HG02870 (cell line): Measurements from ENCODE around the gene ATL1.
"Not testable (repeated sequence)": the region's sequence is repeated elsewhere in the genome, so short reads cannot be mapped to it uniquely, and the experiment has no call there.

Experiments
- ATAC-seq: cut with Tn5 transposase; IDR thresholded peaks from one replicate; pipeline ENCODE4 v1.9.1; 2021; ENCODE audit warnings: mild to moderate bottlenecking, moderate library complexity; ENCODE audit not compliant: unreplicated experiment

ATL1 gene

DNA sequence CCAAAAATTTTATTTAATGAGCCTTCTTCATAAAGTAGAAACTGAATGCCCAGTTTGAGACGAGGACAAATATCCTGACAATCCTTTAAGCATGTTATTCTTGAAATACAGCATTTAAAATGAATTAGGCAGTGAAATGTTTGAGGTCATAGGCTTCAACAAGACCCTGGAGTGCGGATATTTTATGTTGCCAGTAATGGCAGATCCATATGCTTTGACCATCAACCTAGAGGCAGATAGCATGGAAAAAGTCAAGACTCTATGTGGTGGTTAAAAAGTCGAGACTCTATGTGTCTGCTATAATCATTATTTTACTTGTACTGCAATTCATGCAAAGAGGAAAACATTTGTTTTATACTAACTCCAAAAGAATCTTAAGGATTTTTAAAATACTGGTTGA is 25.5 kb upstream of the ATL1 start:
- ATAC-seq = no peak

GRCh38 chr14:50534997-50535396 is 24.9 kb upstream of the ATL1 start:
- ATAC-seq = no peak

DNA sequence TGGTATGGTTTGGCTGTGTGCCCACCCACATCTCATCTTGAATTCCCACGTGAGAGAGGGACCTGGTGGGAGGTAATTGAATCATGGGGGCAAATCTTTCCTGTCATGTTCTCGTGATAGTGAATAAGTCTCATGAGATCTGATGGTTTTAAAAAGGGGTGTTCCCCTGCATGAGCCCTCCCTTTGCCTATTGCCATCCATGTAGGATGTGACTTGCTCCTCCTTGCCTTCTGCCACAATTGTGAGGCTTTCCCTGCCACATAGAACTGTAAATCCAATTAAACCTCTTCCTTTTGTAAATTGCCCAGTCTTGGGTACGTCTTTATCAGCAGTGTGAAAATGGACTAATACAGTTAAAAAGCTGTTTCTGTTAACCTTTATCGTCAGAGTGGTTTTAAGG is 21.9 kb upstream of the ATL1 start:
- ATAC-seq = not testable (repeated sequence)

GRCh38 chr14:50539051-50539450 is 20.9 kb upstream of the ATL1 start:
- no peak for ATAC-seq

DNA sequence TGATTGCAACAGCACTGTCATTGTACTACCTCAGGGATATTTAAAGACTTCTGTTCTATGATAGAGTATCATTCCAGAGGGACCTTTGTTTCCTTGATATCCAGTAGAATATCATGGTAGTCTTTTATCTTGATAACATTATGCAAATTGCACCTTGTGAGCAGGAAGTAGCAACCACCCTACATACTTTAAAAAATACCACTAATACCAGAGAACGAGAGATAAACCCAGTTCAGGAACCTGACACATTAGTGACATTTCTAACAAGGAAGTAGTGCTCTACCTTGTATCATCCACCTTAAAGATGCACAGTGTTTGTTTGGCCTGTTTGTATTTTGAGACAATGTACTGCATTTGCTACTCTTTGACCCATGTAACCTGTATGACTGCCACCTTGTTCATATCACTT is 18.8 kb upstream of the ATL1 start:
- no peak for ATAC-seq

GRCh38 chr14:50542941-50543418 is 17.0 kb upstream of the ATL1 start:
- no peak for ATAC-seq

GRCh38 chr14:50544911-50545310 is 15.0 kb upstream of the ATL1 start:
- ATAC-seq = no peak

GRCh38 chr14:50545618-50546017 is 14.3 kb upstream of the ATL1 start:
- ATAC-seq = no peak

- no peak for ATAC-seq
Observed at GRCh38 chr14:50550294-50550693, 9.7 kb upstream of the ATL1 start.

DNA sequence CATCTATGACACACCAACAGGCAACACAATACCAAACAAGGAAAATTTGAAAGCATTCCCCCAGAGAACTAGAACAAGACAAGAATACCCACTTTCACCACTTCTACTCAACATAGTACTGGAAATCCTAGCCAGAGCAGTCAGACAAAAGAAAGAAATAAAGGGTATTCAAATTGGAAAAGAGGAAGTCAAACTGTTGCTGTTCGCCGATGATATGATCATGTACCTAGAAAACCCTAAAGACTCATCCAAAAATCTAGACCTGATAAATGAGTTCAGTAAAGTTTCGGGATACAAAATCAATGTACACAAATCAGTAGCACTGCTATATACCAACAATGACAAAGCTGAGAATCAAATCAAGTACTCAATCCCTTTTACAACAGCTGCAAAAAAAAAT is 8.1 kb upstream of the ATL1 start:
- no peak for ATAC-seq

- ATAC-seq = not testable (repeated sequence)
Observed at GRCh38 chr14:50552796-50553195, 7.1 kb upstream of the ATL1 start.

GRCh38 chr14:50560931-50561285 is 963 bp downstream of the ATL1 start:
- no peak for ATAC-seq

GRCh38 chr14:50562841-50563240 is 2.9 kb downstream of the ATL1 start:
- no peak for ATAC-seq

GRCh38 chr14:50569714-50570274 is 9.8 kb downstream of the ATL1 start:
- ATAC-seq = no peak

DNA sequence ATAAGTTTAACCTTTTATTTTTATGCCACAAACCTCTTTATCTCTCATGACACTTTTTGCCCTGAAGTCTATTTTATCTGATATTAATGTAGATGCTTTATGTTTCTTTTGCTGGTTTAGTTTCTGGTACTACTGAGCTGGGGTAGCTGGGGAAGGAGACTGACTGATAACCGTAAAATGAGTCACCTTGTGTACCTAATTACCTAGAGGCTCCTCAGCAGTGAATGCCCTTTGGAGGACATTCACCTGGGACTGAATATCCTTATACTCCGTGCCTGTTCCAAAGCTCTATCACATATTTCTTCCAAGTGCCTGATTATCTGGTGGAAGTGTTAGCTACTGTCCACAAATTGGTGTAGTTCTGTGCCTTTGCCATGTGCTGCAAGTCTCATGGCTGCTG is 13.9 kb downstream of the ATL1 start:
- ATAC-seq = no peak

GRCh38 chr14:50575769-50576168 is 15.8 kb downstream of the ATL1 start:
- ATAC-seq = no peak

- ATAC-seq = no peak
Observed at GRCh38 chr14:50577982-50578381, 18.0 kb downstream of the ATL1 start.

GRCh38 chr14:50578433-50578832 is 18.5 kb downstream of the ATL1 start:
- no peak for ATAC-seq

DNA sequence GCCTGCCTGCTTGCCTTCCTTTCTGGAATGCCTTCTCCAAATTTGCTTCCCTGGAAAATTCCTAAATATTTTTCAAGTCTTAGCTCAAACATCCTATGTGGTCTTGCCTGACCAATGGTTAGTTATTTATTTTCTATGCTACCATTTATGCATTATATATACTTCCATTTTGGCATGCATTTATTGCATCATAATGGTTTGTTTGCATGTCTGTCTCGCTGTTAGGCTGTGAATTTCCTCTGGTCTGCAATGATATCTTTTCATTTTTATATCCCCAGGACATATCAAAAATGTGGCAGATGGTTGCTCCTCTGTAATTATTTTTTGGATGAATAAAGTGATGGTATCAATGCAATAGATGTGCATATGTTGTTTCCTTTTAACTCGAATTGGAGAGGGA is 30.5 kb downstream of the ATL1 start:
- ATAC-seq = no peak

DNA sequence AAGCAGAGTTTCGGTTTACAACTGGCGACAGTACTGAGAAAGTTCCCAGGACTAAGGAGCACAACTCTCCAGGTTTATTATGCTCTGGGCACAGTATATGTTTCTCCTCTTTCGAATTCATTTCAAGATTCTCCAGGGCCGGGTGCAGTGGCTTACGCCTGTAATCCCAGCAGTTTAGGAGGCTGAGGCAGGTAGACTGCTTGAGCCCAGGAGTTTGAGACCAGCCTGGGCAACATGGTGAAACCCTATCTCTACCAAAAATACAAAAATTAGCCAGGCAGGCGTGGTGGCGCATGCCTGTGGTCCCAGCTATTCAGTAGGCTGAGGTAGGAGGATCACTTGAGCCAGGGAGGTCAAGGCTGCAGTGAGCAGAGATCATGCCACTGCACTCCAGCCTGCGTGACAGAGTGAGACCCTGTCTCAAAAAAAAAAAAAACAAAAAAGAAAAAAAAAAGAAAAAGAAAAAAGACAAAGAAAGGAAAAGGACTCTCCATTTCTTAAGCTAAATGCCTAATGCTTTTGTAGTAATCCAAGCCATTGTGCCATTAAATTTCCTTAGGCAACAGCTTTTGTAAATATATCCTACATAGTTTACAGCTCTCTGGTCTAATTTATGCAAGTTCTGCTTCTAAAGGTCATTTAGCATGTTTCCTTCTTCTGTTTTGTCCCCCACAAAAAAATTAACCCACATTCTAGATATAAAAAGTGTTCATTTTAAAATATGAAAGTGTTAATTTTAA is 34.8 kb downstream of the ATL1 start:
- no peak for ATAC-seq

GRCh38 chr14:50598765-50599164 is 38.8 kb downstream of the ATL1 start:
- ATAC-seq = no peak

DNA sequence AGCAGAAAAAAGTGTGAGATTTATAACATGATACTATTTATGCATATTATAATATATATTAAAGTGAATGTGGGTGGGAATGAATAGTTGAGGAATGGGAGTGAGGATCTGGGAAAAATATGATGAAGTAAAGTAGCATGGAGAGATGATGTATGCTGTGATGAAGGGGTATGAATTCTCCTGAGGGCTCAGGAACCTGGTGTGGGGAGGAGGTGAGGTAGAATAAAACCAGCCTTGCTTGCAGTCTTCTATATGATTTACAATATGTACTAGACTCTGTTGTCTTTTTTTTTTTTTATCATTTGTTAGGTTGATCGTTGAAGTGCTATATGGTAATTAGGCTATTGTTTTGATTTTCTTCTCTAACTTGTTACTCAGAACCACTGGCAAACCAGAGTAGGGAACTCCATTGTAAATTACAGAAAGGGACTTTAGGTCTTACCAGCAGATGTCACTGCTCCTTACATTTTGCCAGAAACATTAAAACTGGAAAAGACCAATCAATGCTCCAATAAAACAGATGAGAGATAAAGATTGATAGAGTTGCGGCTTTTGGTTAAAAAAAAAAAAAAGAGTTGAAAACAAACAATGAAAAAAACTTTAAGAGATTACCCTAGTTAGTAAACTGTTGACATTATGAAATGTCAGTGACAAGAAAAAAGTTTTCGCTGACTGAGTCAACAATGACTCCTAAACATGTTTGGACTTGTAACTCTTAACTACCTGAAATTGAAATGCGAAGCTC is 39.9 kb downstream of the ATL1 start:
- no peak for ATAC-seq
